HepG2 (cell line): ENCODE data around the gene GBA2. TPM values are rescaled to one million over a fixed set of nuclear protein-coding genes. Genes with fewer than 3 reads are reported as not detected.

Experiments used
- CCAR2 ChIP-seq: fragments of 200-400 bp; formaldehyde crosslinking; optimal IDR thresholded peaks from 2 replicates; pipeline ENCODE3; 2018; ENCODE audit warnings: low read depth, mild to moderate bottlenecking, low read length, moderate library complexity
- GATA4 ChIP-seq: sonication (generic); IDR thresholded peaks from 2 replicates; pipeline ENCODE4 v1.6.1; 2016; ENCODE audit warnings: antibody characterized with exemption, low read depth, borderline replicate concordance
- HOXA3 ChIP-seq: sonication (generic); formaldehyde crosslinking; IDR thresholded peaks from 2 replicates; pipeline ENCODE4 v1.5.0; 2020; ENCODE audit warnings: missing genetic modification reagents
- KMT2A ChIP-seq: sonication (generic); formaldehyde crosslinking; IDR thresholded peaks from 2 replicates; pipeline ENCODE4 v1.4.0; 2020; ENCODE audit warnings: missing genetic modification reagents
- PRPF4 ChIP-seq: fragments of 200-400 bp; formaldehyde crosslinking; IDR thresholded peaks from 2 replicates; pipeline ENCODE4 v1.6.1; 2016; ENCODE audit warnings: low read length, low read depth; ENCODE audit not compliant: poor library complexity, severe bottlenecking
- RFX1 ChIP-seq: fragments of 450-650 bp; IDR thresholded peaks from 2 replicates; pipeline ENCODE4 v1.6.1; 2017
- RORA ChIP-seq: sonication (generic); formaldehyde crosslinking; IDR thresholded peaks from 2 replicates; pipeline ENCODE4 v1.5.0; 2020; ENCODE audit warnings: mild to moderate bottlenecking, missing genetic modification reagents, moderate library complexity
- SPEN ChIP-seq: sonication (generic); formaldehyde crosslinking; IDR thresholded peaks from 2 replicates; pipeline ENCODE4 v1.5.1; 2020; ENCODE audit warnings: low read depth, mild to moderate bottlenecking, missing genetic modification reagents
- SUZ12 ChIP-seq: fragments of 150-350 bp; IDR thresholded peaks from 2 replicates; pipeline ENCODE4 v1.6.1; 2014; ENCODE audit warnings: low read depth, low read length
- ZFYVE20 ChIP-seq: sonication (generic); formaldehyde crosslinking; IDR thresholded peaks from 2 replicates; pipeline ENCODE4 v1.8.0; 2023; ENCODE audit warnings: low read depth, mild to moderate bottlenecking, moderate library complexity, missing genetic modification reagents, borderline replicate concordance
- ZNF224 ChIP-seq: sonication (generic); formaldehyde crosslinking; IDR thresholded peaks from 2 replicates; pipeline ENCODE4 v1.5.0; 2020; ENCODE audit warnings: mild to moderate bottlenecking, missing genetic modification reagents
- ZNF7 ChIP-seq: IDR thresholded peaks from 2 replicates; pipeline ENCODE4 v1.6.1; 2016; ENCODE audit warnings: missing biosample characterization, missing genetic modification reagents
- polyA plus RNA-seq, 8 experiments: library from polyadenylated mRNA; depleted of rRNA in 3 of 8; stranded (reverse) in 7 of 8; unstranded in 1 of 8; fragments of >200 nt; fragmentation: Illumina TruSeq in 4 of 8; extraction: Trizol in 4 of 8; gene quantifications; 2 replicates each; pipeline versions ENCODE4 v1.2.1 to v1.2.3, GENCODE V29; 2011 to 2016; ENCODE audit warnings: low read depth in 4 of 8, missing spikeins in 1 of 8, mixed read lengths in 1 of 8; ENCODE audit not compliant: insufficient read depth in 1 of 8
- total RNA-seq, 5 experiments: library from RNA; depleted of rRNA; stranded (reverse); fragments of >200 nt; fragmentation: Illumina TruSeq; extraction: Trizol; gene quantifications; 2 replicates each; pipeline ENCODE4 v1.2.3, GENCODE V29; 2016; ENCODE audit warnings: low read depth in 1 of 5
- TF ChIP-seq, protein P1 (sequence below): sonication (generic); formaldehyde crosslinking; IDR thresholded peaks from 2 replicates; pipeline ENCODE4 v1.4.0; 2020; ENCODE audit warnings: missing genetic modification reagents, borderline replicate concordance
- TF ChIP-seq, protein P2 (sequence below): conservative IDR thresholded peaks from 2 replicates; pipeline ENCODE4 v1.6.1; 2018; ENCODE audit warnings: missing genetic modification reagents
- TF ChIP-seq, protein P3 (sequence below): sonication (generic); formaldehyde crosslinking; IDR thresholded peaks from 2 replicates; pipeline ENCODE4 v1.8.0; 2022; ENCODE audit warnings: mild to moderate bottlenecking, missing genetic modification reagents, moderate library complexity
- TF ChIP-seq, protein P4 (sequence below): sonication (generic); formaldehyde crosslinking; IDR thresholded peaks from 2 replicates; pipeline ENCODE4 v1.4.0; 2020; ENCODE audit warnings: missing genetic modification reagents, borderline replicate concordance
- TF ChIP-seq, protein P5 (sequence below): IDR thresholded peaks from 2 replicates; pipeline ENCODE4 v1.6.1; 2016; ENCODE audit warnings: low read depth

The GBA2 gene
- total and polyA plus RNA-seq, 2 of the 13 experiments (the other 11 are each of a cell fraction or from before 2014, with no cell fraction given), result 37.5 to 86.1 TPM

DNA sequence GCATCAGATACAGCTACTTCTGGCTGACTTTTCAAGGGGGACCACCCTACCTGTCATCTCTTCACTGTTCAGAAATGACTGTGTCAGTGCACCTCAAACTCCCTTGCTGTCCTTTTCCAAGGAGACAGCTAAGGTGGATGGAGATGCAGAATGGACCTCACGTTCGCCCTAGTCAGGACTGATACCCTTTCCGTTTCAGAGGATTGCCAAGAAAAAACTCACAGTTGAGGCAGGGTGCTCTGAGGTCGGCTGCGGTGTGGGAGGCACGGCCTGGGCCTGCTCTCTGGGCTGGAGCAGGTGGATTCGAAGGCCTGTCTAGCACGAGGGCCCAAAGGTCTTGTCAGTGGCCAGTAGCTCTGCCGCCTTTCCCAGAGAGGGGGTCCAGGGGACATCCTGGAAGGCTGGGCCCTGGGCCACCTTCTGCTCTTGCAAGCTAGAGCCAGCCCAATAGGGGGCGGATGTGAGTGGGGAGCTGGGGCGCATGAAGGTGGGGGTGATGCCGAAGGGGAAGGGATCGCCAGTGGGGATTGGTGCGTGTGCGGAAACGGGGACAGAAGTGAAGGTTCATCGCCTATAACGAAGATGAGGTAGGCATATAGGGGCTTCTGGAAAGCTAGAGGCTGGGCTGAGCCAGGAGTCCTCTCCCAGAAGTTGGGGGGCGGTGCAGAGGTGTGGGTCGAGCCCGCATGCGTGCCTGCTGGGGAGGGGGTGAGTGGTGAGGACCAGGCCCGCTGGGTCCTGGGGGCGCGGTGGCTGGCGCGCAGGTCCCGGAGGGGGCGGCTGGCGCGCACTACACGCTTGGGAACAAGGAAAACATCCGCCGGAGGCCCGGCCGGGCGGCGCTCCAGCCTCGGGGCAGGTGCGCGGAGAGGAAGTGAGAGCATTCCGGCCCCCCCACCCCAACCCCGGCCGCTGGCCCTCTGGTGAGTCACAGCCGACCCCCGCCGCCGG, 7.5 kb upstream of the GBA2 start (continued):
- TF ChIP-seq CCAR2 (no peak), RORA (CRISPR knock-in tag) (no peak), ZNF224 (CRISPR knock-in tag) (0 out of 2 replicates have a peak, but pooled peaks have one; percentile 21), GATA4 (no peak), KMT2A (CRISPR knock-in tag) (peak; percentile 38; the same call in 1 of the 2 replicates), RFX1 (no peak), ZNF7 (no peak), ZFYVE20 (CRISPR knock-in tag) (no peak; the same call in 1 of the 2 replicates), SUZ12 (no peak), SPEN (CRISPR knock-in tag) (no peak; the same call in 1 of the 2 replicates), PRPF4 (no peak), HOXA3 (CRISPR knock-in tag) (no peak; the same call in 1 of the 2 replicates)
- TF ChIP-seq, protein P1, sequence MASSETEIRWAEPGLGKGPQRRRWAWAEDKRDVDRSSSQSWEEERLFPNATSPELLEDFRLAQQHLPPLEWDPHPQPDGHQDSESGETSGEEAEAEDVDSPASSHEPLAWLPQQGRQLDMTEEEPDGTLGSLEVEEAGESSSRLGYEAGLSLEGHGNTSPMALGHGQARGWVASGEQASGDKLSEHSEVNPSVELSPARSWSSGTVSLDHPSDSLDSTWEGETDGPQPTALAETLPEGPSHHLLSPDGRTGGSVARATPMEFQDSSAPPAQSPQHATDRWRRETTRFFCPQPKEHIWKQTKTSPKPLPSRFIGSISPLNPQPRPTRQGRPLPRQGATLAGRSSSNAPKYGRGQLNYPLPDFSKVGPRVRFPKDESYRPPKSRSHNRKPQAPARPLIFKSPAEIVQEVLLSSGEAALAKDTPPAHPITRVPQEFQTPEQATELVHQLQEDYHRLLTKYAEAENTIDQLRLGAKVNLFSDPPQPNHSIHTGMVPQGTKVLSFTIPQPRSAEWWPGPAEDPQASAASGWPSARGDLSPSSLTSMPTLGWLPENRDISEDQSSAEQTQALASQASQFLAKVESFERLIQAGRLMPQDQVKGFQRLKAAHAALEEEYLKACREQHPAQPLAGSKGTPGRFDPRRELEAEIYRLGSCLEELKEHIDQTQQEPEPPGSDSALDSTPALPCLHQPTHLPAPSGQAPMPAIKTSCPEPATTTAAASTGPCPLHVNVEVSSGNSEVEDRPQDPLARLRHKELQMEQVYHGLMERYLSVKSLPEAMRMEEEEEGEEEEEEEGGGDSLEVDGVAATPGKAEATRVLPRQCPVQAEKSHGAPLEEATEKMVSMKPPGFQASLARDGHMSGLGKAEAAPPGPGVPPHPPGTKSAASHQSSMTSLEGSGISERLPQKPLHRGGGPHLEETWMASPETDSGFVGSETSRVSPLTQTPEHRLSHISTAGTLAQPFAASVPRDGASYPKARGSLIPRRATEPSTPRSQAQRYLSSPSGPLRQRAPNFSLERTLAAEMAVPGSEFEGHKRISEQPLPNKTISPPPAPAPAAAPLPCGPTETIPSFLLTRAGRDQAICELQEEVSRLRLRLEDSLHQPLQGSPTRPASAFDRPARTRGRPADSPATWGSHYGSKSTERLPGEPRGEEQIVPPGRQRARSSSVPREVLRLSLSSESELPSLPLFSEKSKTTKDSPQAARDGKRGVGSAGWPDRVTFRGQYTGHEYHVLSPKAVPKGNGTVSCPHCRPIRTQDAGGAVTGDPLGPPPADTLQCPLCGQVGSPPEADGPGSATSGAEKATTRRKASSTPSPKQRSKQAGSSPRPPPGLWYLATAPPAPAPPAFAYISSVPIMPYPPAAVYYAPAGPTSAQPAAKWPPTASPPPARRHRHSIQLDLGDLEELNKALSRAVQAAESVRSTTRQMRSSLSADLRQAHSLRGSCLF, result no peak; the same call in 1 of the 2 replicates
- TF ChIP-seq, protein P2, sequence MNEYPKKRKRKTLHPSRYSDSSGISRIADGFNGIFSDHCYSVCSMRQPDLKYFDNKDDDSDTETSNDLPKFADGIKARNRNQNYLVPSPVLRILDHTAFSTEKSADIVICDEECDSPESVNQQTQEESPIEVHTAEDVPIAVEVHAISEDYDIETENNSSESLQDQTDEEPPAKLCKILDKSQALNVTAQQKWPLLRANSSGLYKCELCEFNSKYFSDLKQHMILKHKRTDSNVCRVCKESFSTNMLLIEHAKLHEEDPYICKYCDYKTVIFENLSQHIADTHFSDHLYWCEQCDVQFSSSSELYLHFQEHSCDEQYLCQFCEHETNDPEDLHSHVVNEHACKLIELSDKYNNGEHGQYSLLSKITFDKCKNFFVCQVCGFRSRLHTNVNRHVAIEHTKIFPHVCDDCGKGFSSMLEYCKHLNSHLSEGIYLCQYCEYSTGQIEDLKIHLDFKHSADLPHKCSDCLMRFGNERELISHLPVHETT (CRISPR knock-in tag), result peak; percentile 57
- TF ChIP-seq, protein P3, sequence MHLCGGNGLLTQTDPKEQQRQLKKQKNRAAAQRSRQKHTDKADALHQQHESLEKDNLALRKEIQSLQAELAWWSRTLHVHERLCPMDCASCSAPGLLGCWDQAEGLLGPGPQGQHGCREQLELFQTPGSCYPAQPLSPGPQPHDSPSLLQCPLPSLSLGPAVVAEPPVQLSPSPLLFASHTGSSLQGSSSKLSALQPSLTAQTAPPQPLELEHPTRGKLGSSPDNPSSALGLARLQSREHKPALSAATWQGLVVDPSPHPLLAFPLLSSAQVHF (CRISPR knock-in tag), result no peak; the same call in 1 of the 2 replicates
- TF ChIP-seq, protein P4, sequence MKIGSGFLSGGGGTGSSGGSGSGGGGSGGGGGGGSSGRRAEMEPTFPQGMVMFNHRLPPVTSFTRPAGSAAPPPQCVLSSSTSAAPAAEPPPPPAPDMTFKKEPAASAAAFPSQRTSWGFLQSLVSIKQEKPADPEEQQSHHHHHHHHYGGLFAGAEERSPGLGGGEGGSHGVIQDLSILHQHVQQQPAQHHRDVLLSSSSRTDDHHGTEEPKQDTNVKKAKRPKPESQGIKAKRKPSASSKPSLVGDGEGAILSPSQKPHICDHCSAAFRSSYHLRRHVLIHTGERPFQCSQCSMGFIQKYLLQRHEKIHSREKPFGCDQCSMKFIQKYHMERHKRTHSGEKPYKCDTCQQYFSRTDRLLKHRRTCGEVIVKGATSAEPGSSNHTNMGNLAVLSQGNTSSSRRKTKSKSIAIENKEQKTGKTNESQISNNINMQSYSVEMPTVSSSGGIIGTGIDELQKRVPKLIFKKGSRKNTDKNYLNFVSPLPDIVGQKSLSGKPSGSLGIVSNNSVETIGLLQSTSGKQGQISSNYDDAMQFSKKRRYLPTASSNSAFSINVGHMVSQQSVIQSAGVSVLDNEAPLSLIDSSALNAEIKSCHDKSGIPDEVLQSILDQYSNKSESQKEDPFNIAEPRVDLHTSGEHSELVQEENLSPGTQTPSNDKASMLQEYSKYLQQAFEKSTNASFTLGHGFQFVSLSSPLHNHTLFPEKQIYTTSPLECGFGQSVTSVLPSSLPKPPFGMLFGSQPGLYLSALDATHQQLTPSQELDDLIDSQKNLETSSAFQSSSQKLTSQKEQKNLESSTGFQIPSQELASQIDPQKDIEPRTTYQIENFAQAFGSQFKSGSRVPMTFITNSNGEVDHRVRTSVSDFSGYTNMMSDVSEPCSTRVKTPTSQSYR (CRISPR knock-in tag), result peak; percentile 29; the same call in 1 of the 2 replicates
- TF ChIP-seq, protein P5, sequence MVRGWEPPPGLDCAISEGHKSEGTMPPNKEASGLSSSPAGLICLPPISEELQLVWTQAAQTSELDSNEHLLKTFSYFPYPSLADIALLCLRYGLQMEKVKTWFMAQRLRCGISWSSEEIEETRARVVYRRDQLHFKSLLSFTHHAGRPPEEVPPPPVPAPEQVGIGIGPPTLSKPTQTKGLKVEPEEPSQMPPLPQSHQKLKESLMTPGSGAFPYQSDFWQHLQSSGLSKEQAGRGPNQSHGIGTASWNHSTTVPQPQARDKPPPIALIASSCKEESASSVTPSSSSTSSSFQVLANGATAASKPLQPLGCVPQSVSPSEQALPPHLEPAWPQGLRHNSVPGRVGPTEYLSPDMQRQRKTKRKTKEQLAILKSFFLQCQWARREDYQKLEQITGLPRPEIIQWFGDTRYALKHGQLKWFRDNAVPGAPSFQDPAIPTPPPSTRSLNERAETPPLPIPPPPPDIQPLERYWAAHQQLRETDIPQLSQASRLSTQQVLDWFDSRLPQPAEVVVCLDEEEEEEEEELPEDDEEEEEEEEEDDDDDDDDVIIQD (CRISPR knock-in tag), result no peak
